Endothelial cell of umbilical vein (primary cell): ENCODE results near the gene MTARC1. TPM values are rescaled to one million over a fixed set of nuclear protein-coding genes. Genes with fewer than 3 reads are reported as not detected.

Experiments used
- BruUV-seq: library from RNA; stranded (reverse); fragments of 400-500 nt; replicated peaks from 2 replicates; lab custom pipeline; 2021; lab: Mats Ljungman, UMichigan
- CTCF ChIA-PET: fragments of 300-600, 350-600 bp; sonication (Branson Sonifier 250); formaldehyde crosslinking; loops from one replicate; lab custom pipeline; 2021; ENCODE audit warnings: antibody characterized with exemption, inconsistent platforms; lab: Charles Lee
- POLR2A ChIA-PET: fragments of 300-600, 350-600 bp; sonication (Branson Sonifier 250); formaldehyde crosslinking; loops from one replicate; lab custom pipeline; 2021; ENCODE audit warnings: antibody characterized with exemption, inconsistent platforms; lab: Charles Lee
- DNase-seq: peaks from one replicate; pipeline ENCODE4 v3.0.0-alpha.2; 2011; ENCODE audit warnings: low read depth, low spot score
- FAIRE-seq: peaks from 2 replicates; lab custom pipeline; 2011; peaks lifted over from hg19 to GRCh38; lab: Jason Lieb, UNC
- H2AFZ ChIP-seq: 2 replicates; pipeline ENCODE4 v1.6.0; 2012; ENCODE audit warnings: low read depth, low read length, control low read depth, inconsistent platforms
- H3K27ac ChIP-seq: 2 replicates; pipeline ENCODE4 v1.5.1; 2011; ENCODE audit warnings: low read depth, mild to moderate bottlenecking, control low read depth, low read length, moderate library complexity; ENCODE audit not compliant: insufficient read depth
- H3K27me3 ChIP-seq, 2 experiments: 2 replicates each; pipeline versions ENCODE4 v1.6.0 to v1.6.1; 2011; ENCODE audit warnings: low read length in 2 of 2, mixed read lengths in 1 of 2; ENCODE audit not compliant: control insufficient read depth in 2 of 2, insufficient read depth in 2 of 2
- H3K36me3 ChIP-seq, 2 experiments: 2 replicates in 1 of 2; 3 replicates in 1 of 2; pipeline ENCODE4 v1.5.1; 2011; ENCODE audit warnings: low read length in 2 of 2, mild to moderate bottlenecking in 1 of 2, moderate library complexity in 1 of 2; ENCODE audit not compliant: control insufficient read depth in 2 of 2, insufficient read depth in 2 of 2; ENCODE audit errors: extremely low read depth in 1 of 2
- H3K4me1 ChIP-seq: 3 replicates; pipeline ENCODE4 v1.5.1; 2011; ENCODE audit warnings: mild to moderate bottlenecking, low read length; ENCODE audit not compliant: control insufficient read depth, insufficient read depth; ENCODE audit errors: extremely low read depth
- H3K4me2 ChIP-seq: 2 replicates; pipeline ENCODE4 v1.6.1; 2011; ENCODE audit warnings: low read length, control low read depth, mixed read lengths; ENCODE audit not compliant: insufficient read depth
- H3K4me3 ChIP-seq, 3 experiments: fragments of 200-600 bp in 1 of 3; sonication (generic), shearing (Covaris generic) in 1 of 3; replicated peaks in 1 of 3; 2 replicates each; pipeline ENCODE4 v1.5.1; 2011 to 2016; ENCODE audit warnings: control low read depth in 3 of 3, low read length in 3 of 3, mild to moderate bottlenecking in 2 of 3, inconsistent platforms in 1 of 3, low read depth in 1 of 3, moderate library complexity in 1 of 3; ENCODE audit not compliant: insufficient read depth in 1 of 3
- H3K79me2 ChIP-seq: 2 replicates; pipeline ENCODE4 v1.6.0; 2012; ENCODE audit warnings: low read length, inconsistent platforms; ENCODE audit not compliant: control insufficient read depth, insufficient read depth
- H3K9ac ChIP-seq: replicated peaks from 2 replicates; pipeline ENCODE3; 2011; ENCODE audit warnings: low read length, control low read depth; ENCODE audit not compliant: insufficient read depth; ENCODE audit errors: extremely low read depth
- H3K9me1 ChIP-seq: replicated peaks from 3 replicates; pipeline ENCODE4 v1.6.0; 2011; ENCODE audit warnings: mild to moderate bottlenecking, low read length; ENCODE audit not compliant: control insufficient read depth, insufficient read depth; ENCODE audit errors: extremely low read depth
- H3K9me3 ChIP-seq: replicated peaks from 2 replicates; pipeline ENCODE4 v1.5.1; 2012; ENCODE audit warnings: low read length, inconsistent platforms; ENCODE audit not compliant: control insufficient read depth, insufficient read depth
- H4K20me1 ChIP-seq: replicated peaks from 2 replicates; pipeline ENCODE3; 2011; ENCODE audit warnings: mild to moderate bottlenecking, low read length; ENCODE audit not compliant: control insufficient read depth, insufficient read depth; ENCODE audit errors: extremely low read depth
- CTCF ChIP-seq, 2 donors: IDR thresholded peaks; 1 replicate in 1 of 2; 2 replicates in 1 of 2; pipeline ENCODE4 v1.5.1; 2011; ENCODE audit warnings: low read length in 2 of 2, mild to moderate bottlenecking in 2 of 2, moderate library complexity in 2 of 2, control low read depth in 1 of 2, inconsistent platforms in 1 of 2, low read depth in 1 of 2; ENCODE audit not compliant: insufficient read depth in 1 of 2; ENCODE audit errors: extremely low read depth in 1 of 2
- EZH2 ChIP-seq: IDR thresholded peaks from 2 replicates; pipeline ENCODE4 v1.6.1; 2012; ENCODE audit warnings: borderline replicate concordance, low read depth, mild to moderate bottlenecking, moderate library complexity, low read length, inconsistent platforms; ENCODE audit not compliant: severe bottlenecking
- FOS ChIP-seq: IDR thresholded peaks from 2 replicates; pipeline ENCODE4 v1.6.1; 2011; ENCODE audit warnings: mild to moderate bottlenecking, low read length, moderate library complexity, borderline replicate concordance; ENCODE audit not compliant: insufficient read depth
- GATA2 ChIP-seq: IDR thresholded peaks from 2 replicates; pipeline ENCODE4 v1.7.0; 2011; ENCODE audit warnings: low read depth, mild to moderate bottlenecking, moderate library complexity, mixed read lengths, low read length; ENCODE audit not compliant: insufficient read length, insufficient read depth
- JUN ChIP-seq: IDR thresholded peaks from 2 replicates; pipeline ENCODE4 v1.6.1; 2011; ENCODE audit warnings: borderline replicate concordance, low read depth; ENCODE audit not compliant: insufficient read length, insufficient read depth
- MAX ChIP-seq: IDR thresholded peaks from 2 replicates; pipeline ENCODE4 v1.6.1; 2011; ENCODE audit not compliant: insufficient read depth, insufficient read length
- MYC ChIP-seq: IDR thresholded peaks from one replicate; pipeline ENCODE4 v1.6.1; 2011; ENCODE audit warnings: mild to moderate bottlenecking, low read depth, low read length
- POLR2A ChIP-seq: IDR thresholded peaks from 2 replicates; pipeline ENCODE4 v1.6.1; 2012; ENCODE audit warnings: low read depth, mild to moderate bottlenecking, control low read depth, low read length
- POLR2AphosphoS5 ChIP-seq: IDR thresholded peaks from 2 replicates; pipeline ENCODE4 v1.6.1; 2012; ENCODE audit warnings: low read depth, mild to moderate bottlenecking, control low read depth, low read length, moderate library complexity; ENCODE audit not compliant: insufficient read depth
- dilution Hi-C: fragments of 300-500 bp; cut with MboI; formaldehyde crosslinking; loops from one replicate; pipeline ENCODE4 v1.15.0; 2019; ENCODE audit warnings: low sequenced_read_pairs; ENCODE audit not compliant: extremely low pct_ligation_motif_present
- intact Hi-C: fragments of 100-400 bp; cut with micrococcal nuclease; formaldehyde crosslinking; loops from one replicate; pipeline ENCODE4 v1.10.0; 2022
- polyA plus RNA-seq, 4 experiments: library from polyadenylated mRNA; depleted of rRNA in 3 of 4; stranded (reverse) in 3 of 4; unstranded in 1 of 4; fragments of >200 nt; gene quantifications; 2 replicates each; pipeline versions ENCODE4 v1.2.1 to v1.2.3, GENCODE V29; 2011 to 2012; ENCODE audit warnings: missing spikeins in 1 of 4
- total RNA-seq: library from RNA; stranded (reverse); gene quantifications from 2 replicates; pipeline ENCODE4 v1.2.3, GENCODE V29; 2021

The MTARC1 gene
- total and polyA plus RNA-seq, 2 donors (not counting 3 experiments of a cell fraction or from before 2014, with no cell fraction given), result 0.43 to 3.5 TPM

GRCh38 chr1:220808345-220809186 is 21.9 kb downstream of the MTARC1 start:
- no peak overlapping the region for H3K4me2 ChIP-seq
- no peak overlapping the region for H3K27ac ChIP-seq
- no peak overlapping the region for H2AFZ ChIP-seq
- POLR2A ChIA-PET, result no interaction called here
- H3K79me2 ChIP-seq, result no peaks in the 10 kb centered on the region
- H3K9me3 ChIP-seq, result no peaks in the 10 kb centered on the region
- no peak overlapping the region for H3K9ac ChIP-seq
- no peak overlapping the region for H3K4me3 ChIP-seq
- H3K4me1 ChIP-seq, result peaks cover 8% of the 10 kb centered on the region
- H3K27me3 ChIP-seq, result peaks cover 6 to 11% of the 10 kb centered on the region in 2 experiments
- CTCF ChIA-PET, result interaction anchor here (1.2 to 3.5 kb wide), 10 partner anchors 394 to 1647 kb away, joined by 3 to 43 read pairs (median 8); no protein-coding TSS in a partner anchor
- no TSS peak for BruUV-seq
- TF ChIP-seq FOS (no peak), POLR2AphosphoS5 (no peak), GATA2 (no peak), MYC (no peak), JUN (no peak), MAX (no peak), POLR2A (no peak), EZH2 (no peak), CTCF (IDR thresholded peaks at IDR 0.05; ENCODE audit: extremely low read depth in 1 of 2, insufficient read depth in 1 of 2, low read depth in 1 of 2, low read length in 2 of 2) (no peak)
- H3K36me3 ChIP-seq, result no peaks in the 10 kb centered on the region
- no peak for DNase-seq
- H4K20me1 ChIP-seq, result no peaks in the 10 kb centered on the region
- H3K9me1 ChIP-seq, result no peaks in the 10 kb centered on the region
- intact Hi-C loops (no loop called here), dilution Hi-C loops (no loop called here)
- FAIRE-seq, result no peak
